ENCODE measurements around the gene CCRL2.
"Not testable (repeated sequence)": the region's sequence is repeated elsewhere in the genome, so short reads cannot be mapped to it uniquely, and the experiment has no call there.

The CCRL2 gene

GRCh38 chr3:46395766-46396530, 11.1 kb upstream of the CCRL2 start:
- Histone ChIP-seq H3K4me1 (ENCODE audit: control insufficient read depth, insufficient read depth, low read length, unreplicated experiment) (peaks cover 14% of the 10 kb centered on the region), H3K27me3 (ENCODE audit: insufficient read depth, low read length) (0 out of 2 replicates have a peak, but pooled peaks cover 6% of the 10 kb centered on the region), H2AFZ (ENCODE audit: low read length, unreplicated experiment) (no peak overlapping the region), H3K36me3 (ENCODE audit: insufficient read depth, low read length) (no peaks in the 10 kb centered on the region), H3K79me2 (ENCODE audit: control insufficient read depth, insufficient read depth, low read length, unreplicated experiment) (no peaks in the 10 kb centered on the region), H3K4me3 (ENCODE audit: low read depth, low read length) (no peak overlapping the region), H3K27ac (ENCODE audit: low read depth, low read length) (no peak overlapping the region)

- peaks cover 14% of the 10 kb centered on the region for H3K4me1 ChIP-seq (ENCODE audit: control insufficient read depth, insufficient read depth, low read length, unreplicated experiment)
- H3K4me3 ChIP-seq (ENCODE audit: low read depth, low read length) = no peak overlapping the region
- no peak overlapping the region for H2AFZ ChIP-seq (ENCODE audit: low read length, unreplicated experiment)
- no peaks in the 10 kb centered on the region for H3K36me3 ChIP-seq (ENCODE audit: insufficient read depth, low read length)
- 0 out of 2 replicates have a peak, but pooled peaks cover 6% of the 10 kb centered on the region for H3K27me3 ChIP-seq (ENCODE audit: insufficient read depth, low read length)
- H3K27ac ChIP-seq (ENCODE audit: low read depth, low read length) = no peak overlapping the region
- no peaks in the 10 kb centered on the region for H3K79me2 ChIP-seq (ENCODE audit: control insufficient read depth, insufficient read depth, low read length, unreplicated experiment)
Observed at GRCh38 chr3:46397111-46397510, 9.9 kb upstream of the CCRL2 start.

- no peaks in the 10 kb centered on the region for H3K36me3 ChIP-seq (ENCODE audit: insufficient read depth, low read length)
- 0 out of 2 replicates have a peak, but pooled peaks cover 6% of the 10 kb centered on the region for H3K27me3 ChIP-seq (ENCODE audit: insufficient read depth, low read length)
- no peak overlapping the region for H2AFZ ChIP-seq (ENCODE audit: low read length, unreplicated experiment)
- H3K27ac ChIP-seq (ENCODE audit: low read depth, low read length) = no peak overlapping the region
- no peak overlapping the region for H3K4me3 ChIP-seq (ENCODE audit: low read depth, low read length)
- no peaks in the 10 kb centered on the region for H3K79me2 ChIP-seq (ENCODE audit: control insufficient read depth, insufficient read depth, low read length, unreplicated experiment)
- peaks cover 14% of the 10 kb centered on the region for H3K4me1 ChIP-seq (ENCODE audit: control insufficient read depth, insufficient read depth, low read length, unreplicated experiment)
Observed at GRCh38 chr3:46398186-46398955, 8.7 kb upstream of the CCRL2 start.

- no peaks in the 10 kb centered on the region for H3K36me3 ChIP-seq (ENCODE audit: insufficient read depth, low read length)
- peaks cover 14% of the 10 kb centered on the region for H3K4me1 ChIP-seq (ENCODE audit: control insufficient read depth, insufficient read depth, low read length, unreplicated experiment)
- H3K27ac ChIP-seq (ENCODE audit: low read depth, low read length) = no peak overlapping the region
- 0 out of 2 replicates have a peak, but pooled peaks cover 6% of the 10 kb centered on the region for H3K27me3 ChIP-seq (ENCODE audit: insufficient read depth, low read length)
- no peak overlapping the region for H3K4me3 ChIP-seq (ENCODE audit: low read depth, low read length)
- H2AFZ ChIP-seq (ENCODE audit: low read length, unreplicated experiment) = no peak overlapping the region
- H3K79me2 ChIP-seq (ENCODE audit: control insufficient read depth, insufficient read depth, low read length, unreplicated experiment) = no peaks in the 10 kb centered on the region
Observed at GRCh38 chr3:46399098-46399497, 8.0 kb upstream of the CCRL2 start.

- no peak overlapping the region for H3K27ac ChIP-seq (ENCODE audit: low read depth, low read length)
- H3K36me3 ChIP-seq (ENCODE audit: insufficient read depth, low read length) = no peaks in the 10 kb centered on the region
- peaks cover 14% of the 10 kb centered on the region for H3K4me1 ChIP-seq (ENCODE audit: control insufficient read depth, insufficient read depth, low read length, unreplicated experiment)
- no peaks in the 10 kb centered on the region for H3K79me2 ChIP-seq (ENCODE audit: control insufficient read depth, insufficient read depth, low read length, unreplicated experiment)
- no peak overlapping the region for H2AFZ ChIP-seq (ENCODE audit: low read length, unreplicated experiment)
- peaks cover 3% of the 10 kb centered on the region; the same call in 1 of the 2 replicates for H3K27me3 ChIP-seq (ENCODE audit: insufficient read depth, low read length)
- no peak overlapping the region for H3K4me3 ChIP-seq (ENCODE audit: low read depth, low read length)
Observed at GRCh38 chr3:46399557-46399956, 7.5 kb upstream of the CCRL2 start.

- peaks cover 14% of the 10 kb centered on the region for H3K4me1 ChIP-seq (ENCODE audit: control insufficient read depth, insufficient read depth, low read length, unreplicated experiment)
- no peaks in the 10 kb centered on the region for H3K36me3 ChIP-seq (ENCODE audit: insufficient read depth, low read length)
- no peaks in the 10 kb centered on the region for H3K79me2 ChIP-seq (ENCODE audit: control insufficient read depth, insufficient read depth, low read length, unreplicated experiment)
- H2AFZ ChIP-seq (ENCODE audit: low read length, unreplicated experiment) = no peak overlapping the region
- H3K4me3 ChIP-seq (ENCODE audit: low read depth, low read length) = no peak overlapping the region
- peaks cover 2% of the 10 kb centered on the region; the same call in 1 of the 2 replicates for H3K27me3 ChIP-seq (ENCODE audit: insufficient read depth, low read length)
- no peak overlapping the region for H3K27ac ChIP-seq (ENCODE audit: low read depth, low read length)
Observed at GRCh38 chr3:46400000-46400734, 6.9 kb upstream of the CCRL2 start.

- H3K27ac ChIP-seq (ENCODE audit: low read depth, low read length) = no peak overlapping the region
- no peak overlapping the region for H3K4me3 ChIP-seq (ENCODE audit: low read depth, low read length)
- H3K79me2 ChIP-seq (ENCODE audit: control insufficient read depth, insufficient read depth, low read length, unreplicated experiment) = no peaks in the 10 kb centered on the region
- no peak overlapping the region for H2AFZ ChIP-seq (ENCODE audit: low read length, unreplicated experiment)
- peaks cover 21% of the 10 kb centered on the region for H3K4me1 ChIP-seq (ENCODE audit: control insufficient read depth, insufficient read depth, low read length, unreplicated experiment)
- no peaks in the 10 kb centered on the region for H3K36me3 ChIP-seq (ENCODE audit: insufficient read depth, low read length)
- H3K27me3 ChIP-seq (ENCODE audit: insufficient read depth, low read length) = peaks cover 2% of the 10 kb centered on the region; the same call in 1 of the 2 replicates
Observed at GRCh38 chr3:46400846-46401245, 6.2 kb upstream of the CCRL2 start.

GRCh38 chr3:46401579-46401978, 5.5 kb upstream of the CCRL2 start:
- Histone ChIP-seq H3K36me3 (ENCODE audit: insufficient read depth, low read length) (no peaks in the 10 kb centered on the region), H3K79me2 (ENCODE audit: control insufficient read depth, insufficient read depth, low read length, unreplicated experiment) (no peaks in the 10 kb centered on the region), H3K4me3 (ENCODE audit: low read depth, low read length) (no peak overlapping the region), H2AFZ (ENCODE audit: low read length, unreplicated experiment) (no peak overlapping the region), H3K27me3 (ENCODE audit: insufficient read depth, low read length) (peaks cover 2% of the 10 kb centered on the region; the same call in 1 of the 2 replicates), H3K27ac (ENCODE audit: low read depth, low read length) (no peak overlapping the region), H3K4me1 (ENCODE audit: control insufficient read depth, insufficient read depth, low read length, unreplicated experiment) (peaks cover 26% of the 10 kb centered on the region)

- H3K27ac ChIP-seq (ENCODE audit: low read depth, low read length); H3K36me3 ChIP-seq (ENCODE audit: insufficient read depth, low read length); H3K27me3 ChIP-seq (ENCODE audit: insufficient read depth, low read length); H3K4me3 ChIP-seq (ENCODE audit: low read depth, low read length); H2AFZ ChIP-seq (ENCODE audit: low read length, unreplicated experiment); H3K79me2 ChIP-seq (ENCODE audit: control insufficient read depth, insufficient read depth, low read length, unreplicated experiment): not testable (repeated sequence)
- peaks cover 38% of the 10 kb centered on the region for H3K4me1 ChIP-seq (ENCODE audit: control insufficient read depth, insufficient read depth, low read length, unreplicated experiment)
Observed at GRCh38 chr3:46402902-46403301, 4.2 kb upstream of the CCRL2 start.

GRCh38 chr3:46405301-46406019, 1.6 kb upstream of the CCRL2 start:
- peaks cover 2% of the 10 kb centered on the region; the same call in 1 of the 2 replicates for H3K27me3 ChIP-seq (ENCODE audit: insufficient read depth, low read length)
- H3K79me2 ChIP-seq (ENCODE audit: control insufficient read depth, insufficient read depth, low read length, unreplicated experiment) = no peaks in the 10 kb centered on the region
- H2AFZ ChIP-seq (ENCODE audit: low read length, unreplicated experiment) = no peak overlapping the region
- no peaks in the 10 kb centered on the region for H3K36me3 ChIP-seq (ENCODE audit: insufficient read depth, low read length)
- no peak overlapping the region for H3K27ac ChIP-seq (ENCODE audit: low read depth, low read length)
- H3K4me3 ChIP-seq (ENCODE audit: low read depth, low read length) = no peak overlapping the region
- H3K4me1 ChIP-seq (ENCODE audit: control insufficient read depth, insufficient read depth, low read length, unreplicated experiment) = peaks cover 31% of the 10 kb centered on the region

All from ACC112 (cell line).